Ovary (tissue), 3 donors: ENCODE results near the gene MYLIP.

Experiments used
- EP300 ChIP-seq: sonication (generic); formaldehyde crosslinking; IDR thresholded peaks from one replicate; pipeline ENCODE4 v1.6.1; 2017; ENCODE audit warnings: antibody characterized with exemption
- POLR2A ChIP-seq: fragments of 450-650 bp; IDR thresholded peaks from one replicate; pipeline ENCODE4 v1.6.1; 2017; ENCODE audit warnings: antibody characterized with exemption, mild to moderate bottlenecking, moderate library complexity
- TF ChIP-seq, protein P1 (sequence below), 3 donors: fragments of 450-650 bp in 2 of 3; fragments of 200-600 bp in 1 of 3; IDR thresholded peaks; one replicate each; pipeline versions ENCODE4 v1.5.1 to v1.8.0; 2016 to 2022; ENCODE audit warnings: antibody characterized with exemption in 3 of 3, mild to moderate bottlenecking in 1 of 3
- donor health status: DM: no; HTN: no; CAD: no.

DNA sequence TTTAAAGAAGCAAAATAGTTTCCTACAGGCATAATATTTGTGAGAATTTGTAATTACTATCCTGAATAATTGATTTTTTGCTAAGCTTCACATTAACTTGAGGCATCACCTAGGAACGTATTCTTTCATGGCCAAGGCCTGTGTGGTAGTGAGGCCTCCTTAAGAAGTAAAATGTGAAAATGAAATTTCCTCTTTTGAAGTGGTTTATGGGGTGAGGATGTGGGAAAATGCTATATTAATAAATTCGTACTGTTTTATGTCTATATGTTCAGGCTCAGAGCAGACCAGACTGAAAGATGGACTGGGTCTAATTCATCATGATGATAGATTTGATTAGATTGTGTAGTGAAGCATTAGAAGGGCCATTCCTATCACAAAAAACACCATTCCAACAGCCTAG is 33.1 kb downstream of the MYLIP start:
- TF ChIP-seq, protein P1, sequence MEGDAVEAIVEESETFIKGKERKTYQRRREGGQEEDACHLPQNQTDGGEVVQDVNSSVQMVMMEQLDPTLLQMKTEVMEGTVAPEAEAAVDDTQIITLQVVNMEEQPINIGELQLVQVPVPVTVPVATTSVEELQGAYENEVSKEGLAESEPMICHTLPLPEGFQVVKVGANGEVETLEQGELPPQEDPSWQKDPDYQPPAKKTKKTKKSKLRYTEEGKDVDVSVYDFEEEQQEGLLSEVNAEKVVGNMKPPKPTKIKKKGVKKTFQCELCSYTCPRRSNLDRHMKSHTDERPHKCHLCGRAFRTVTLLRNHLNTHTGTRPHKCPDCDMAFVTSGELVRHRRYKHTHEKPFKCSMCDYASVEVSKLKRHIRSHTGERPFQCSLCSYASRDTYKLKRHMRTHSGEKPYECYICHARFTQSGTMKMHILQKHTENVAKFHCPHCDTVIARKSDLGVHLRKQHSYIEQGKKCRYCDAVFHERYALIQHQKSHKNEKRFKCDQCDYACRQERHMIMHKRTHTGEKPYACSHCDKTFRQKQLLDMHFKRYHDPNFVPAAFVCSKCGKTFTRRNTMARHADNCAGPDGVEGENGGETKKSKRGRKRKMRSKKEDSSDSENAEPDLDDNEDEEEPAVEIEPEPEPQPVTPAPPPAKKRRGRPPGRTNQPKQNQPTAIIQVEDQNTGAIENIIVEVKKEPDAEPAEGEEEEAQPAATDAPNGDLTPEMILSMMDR (IDR thresholded peaks at IDR 0.05): no peak
- TF ChIP-seq EP300 (no peak), POLR2A (no peak)
